Stimulated activated CD8-positive, alpha-beta memory T cell treated with anti-CD3 and anti-CD28 coated beads, Interleukin-12 subunit alpha, Interleukin-12 subunit beta, amount 100 ng/mL, for 1 hour (primary cell): ENCODE results near the gene SNED1.

Experiments used
- DNase-seq: peaks from one replicate; pipeline ENCODE4 v3.0.0-alpha.2; 2020; ENCODE audit warnings: low read depth

SNED1 gene

DNA sequence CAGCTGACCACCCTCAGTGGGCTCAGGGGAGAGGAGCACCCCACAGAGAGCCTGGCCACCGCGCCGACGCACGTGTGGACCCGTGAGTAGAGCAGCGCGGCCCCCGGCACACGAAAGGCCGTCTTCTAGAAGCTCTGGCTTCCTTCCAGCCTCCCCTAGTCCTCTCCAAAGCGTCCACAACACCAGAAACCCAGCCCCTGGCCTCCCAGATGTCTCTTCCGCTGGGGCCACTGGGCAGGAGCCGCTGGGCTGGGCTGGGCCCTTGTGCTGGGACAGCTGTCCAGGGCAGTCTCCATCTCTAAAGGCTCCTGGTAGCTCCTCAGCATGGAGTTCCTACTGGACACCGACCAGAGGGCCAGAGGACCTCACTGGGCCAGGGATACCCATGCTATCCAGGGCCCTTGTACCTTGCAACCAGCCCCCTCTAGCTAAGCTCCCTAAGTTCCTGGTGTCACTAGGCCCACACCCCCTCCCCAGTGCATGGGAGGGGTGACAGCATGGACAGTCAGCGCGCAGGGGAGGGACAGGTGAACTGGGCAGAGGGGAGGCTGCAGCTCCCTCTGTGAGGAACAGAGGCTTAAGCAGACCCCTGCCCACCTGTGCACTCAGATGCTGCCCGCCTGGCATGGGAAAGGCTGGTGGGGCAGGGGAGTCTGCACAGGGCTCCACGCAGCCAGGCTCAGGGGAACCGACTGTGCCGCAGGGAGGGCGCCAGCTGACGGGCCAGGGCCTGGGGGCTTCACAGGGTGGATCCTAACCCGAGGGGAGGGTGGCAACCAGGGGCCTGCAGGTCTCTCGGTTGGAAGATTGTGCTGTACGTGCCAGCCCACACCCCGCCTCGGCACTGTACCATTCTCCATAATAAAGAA lies 70.8 kb downstream of the SNED1 start:
- no peak for DNase-seq

GRCh38 chr2:241069821-241070281 lies 71.4 kb downstream of the SNED1 start:
- no peak for DNase-seq

DNA sequence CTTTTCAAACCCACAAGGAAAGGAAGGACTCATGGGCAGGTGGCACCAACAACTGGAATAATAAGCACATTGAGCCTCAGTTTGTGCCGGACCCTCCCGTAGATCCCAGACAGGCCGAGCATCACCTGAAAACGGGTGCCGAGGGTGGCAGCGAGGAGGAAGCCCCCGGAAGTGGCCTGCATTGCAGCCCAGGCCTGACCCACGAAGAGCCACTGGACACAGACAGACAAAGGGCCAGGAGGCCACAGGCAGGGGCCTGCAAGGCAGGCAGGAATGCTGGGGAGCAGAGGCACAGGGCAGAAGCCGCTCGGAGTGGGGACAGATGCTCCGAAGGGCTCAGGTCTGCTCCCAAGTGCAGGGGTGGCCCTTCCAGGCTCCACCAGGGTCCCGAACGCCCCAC lies 71.9 kb downstream of the SNED1 start:
- DNase-seq: no peak

- DNase-seq: no peak
Measured at GRCh38 chr2:241070811-241071676, 72.6 kb downstream of the SNED1 start.

DNA sequence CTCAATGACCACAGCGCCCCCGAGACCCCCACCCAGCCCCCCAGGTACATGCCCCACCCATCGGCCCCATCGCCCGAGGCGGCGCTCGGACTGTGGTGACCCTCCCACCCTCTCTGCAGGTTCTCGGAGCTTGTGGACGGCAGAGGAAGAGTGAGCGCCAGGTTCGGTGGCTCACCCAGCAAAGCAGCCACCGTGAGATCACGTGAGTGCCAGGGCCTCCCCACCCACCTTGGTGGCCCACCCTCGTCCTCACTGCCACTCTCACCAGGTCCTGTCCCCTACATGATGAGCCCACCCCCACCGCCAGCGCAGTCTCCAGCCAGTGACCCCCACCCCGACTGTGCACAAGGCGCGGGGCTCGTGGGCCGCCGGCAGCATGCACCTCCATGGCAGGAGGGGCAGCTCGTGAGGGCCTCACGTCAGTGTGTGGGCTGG lies 73.3 kb downstream of the SNED1 start:
- no peak for DNase-seq

DNA sequence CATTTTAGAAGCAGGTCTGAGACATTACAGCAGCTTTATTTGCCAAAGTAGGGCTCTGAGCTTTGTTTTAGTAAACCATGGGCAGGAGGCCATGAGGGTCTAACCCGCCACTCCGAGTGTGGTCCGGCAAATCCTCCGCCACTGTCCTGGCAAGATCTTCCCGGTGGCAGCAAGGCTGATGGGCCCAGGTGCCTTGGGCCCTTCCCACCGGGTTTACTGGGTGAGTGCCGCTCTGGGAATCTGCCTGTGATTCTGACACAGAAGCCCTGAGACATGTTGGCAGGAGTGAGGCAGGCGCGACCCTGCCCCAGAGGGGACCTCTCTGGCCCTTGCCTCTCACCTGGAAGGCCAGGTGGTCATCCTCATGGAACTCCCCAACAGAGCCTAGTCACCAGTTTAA lies 73.7 kb downstream of the SNED1 start:
- no peak for DNase-seq

DNA sequence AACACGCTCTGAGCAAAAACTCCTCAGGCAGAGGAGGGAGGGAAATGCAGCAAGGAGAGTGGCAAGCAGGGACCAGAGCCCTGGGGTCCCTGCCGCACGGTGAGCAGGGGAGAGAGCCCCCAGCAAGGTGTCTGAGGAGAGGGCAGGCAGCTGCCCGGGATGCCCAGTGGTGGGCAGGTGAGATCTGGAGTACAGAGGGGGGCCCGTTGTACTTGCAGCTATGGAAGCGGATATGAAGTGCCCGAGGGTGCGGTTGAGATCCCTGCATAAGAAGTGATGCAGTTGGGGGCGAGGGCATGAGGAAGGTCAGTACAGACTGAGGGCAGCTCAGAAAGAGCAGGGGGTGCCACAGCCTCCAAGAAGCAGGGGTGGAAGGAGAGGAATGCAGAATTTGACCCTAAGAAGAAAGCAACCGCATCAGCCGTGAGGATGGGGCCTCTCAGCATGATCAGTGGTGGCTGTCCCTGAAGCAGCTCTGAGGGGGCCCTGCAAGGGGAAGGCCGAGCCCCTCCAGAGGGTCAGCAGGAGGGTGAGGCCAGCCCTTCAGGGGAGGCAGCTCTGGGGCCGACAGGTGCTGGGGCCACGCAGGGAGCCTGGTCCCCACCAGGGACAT lies 74.2 kb downstream of the SNED1 start:
- DNase-seq: no peak

- DNase-seq: no peak
Measured at GRCh38 chr2:241073166-241074064, 75.0 kb downstream of the SNED1 start.

DNA sequence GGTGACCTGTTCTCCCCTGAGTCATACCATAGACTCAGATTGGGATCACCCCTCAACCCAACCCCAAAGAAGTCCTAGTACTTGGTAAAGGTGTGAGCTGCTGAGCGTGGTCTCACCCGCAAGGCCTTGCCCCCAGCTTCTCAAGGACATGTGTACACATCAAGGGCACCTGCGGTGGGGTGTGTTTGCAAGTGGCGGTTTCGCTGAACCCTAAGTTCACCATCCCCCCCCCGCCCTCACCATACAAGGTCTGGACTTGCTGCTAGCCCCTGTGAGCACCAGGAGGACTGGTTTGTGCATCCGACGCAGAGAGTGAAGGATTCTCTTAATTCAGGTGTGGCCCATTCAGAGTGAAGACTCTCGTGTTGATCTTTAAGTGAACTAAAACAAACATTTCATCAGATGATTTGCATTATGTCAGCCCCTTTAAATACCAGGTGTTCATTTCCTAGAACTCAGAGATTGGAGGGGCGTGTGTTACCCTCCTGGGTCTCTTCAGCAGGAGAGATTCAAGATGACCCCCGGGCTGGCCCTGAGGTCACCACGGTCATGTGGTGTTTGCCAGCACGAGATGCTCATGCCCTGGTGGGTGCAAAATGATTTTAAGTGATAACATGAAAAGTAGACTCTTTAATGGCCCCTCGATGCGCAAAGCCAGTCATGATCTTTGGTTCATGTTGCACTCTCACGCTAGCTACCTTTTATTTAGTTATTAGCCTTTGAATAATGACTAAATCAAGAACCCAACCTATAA lies 75.8 kb downstream of the SNED1 start:
- no peak for DNase-seq

GRCh38 chr2:241074901-241075540 lies 76.6 kb downstream of the SNED1 start:
- no peak for DNase-seq

- DNase-seq: no peak
Measured at GRCh38 chr2:241080405-241081189, 82.2 kb downstream of the SNED1 start.

DNA sequence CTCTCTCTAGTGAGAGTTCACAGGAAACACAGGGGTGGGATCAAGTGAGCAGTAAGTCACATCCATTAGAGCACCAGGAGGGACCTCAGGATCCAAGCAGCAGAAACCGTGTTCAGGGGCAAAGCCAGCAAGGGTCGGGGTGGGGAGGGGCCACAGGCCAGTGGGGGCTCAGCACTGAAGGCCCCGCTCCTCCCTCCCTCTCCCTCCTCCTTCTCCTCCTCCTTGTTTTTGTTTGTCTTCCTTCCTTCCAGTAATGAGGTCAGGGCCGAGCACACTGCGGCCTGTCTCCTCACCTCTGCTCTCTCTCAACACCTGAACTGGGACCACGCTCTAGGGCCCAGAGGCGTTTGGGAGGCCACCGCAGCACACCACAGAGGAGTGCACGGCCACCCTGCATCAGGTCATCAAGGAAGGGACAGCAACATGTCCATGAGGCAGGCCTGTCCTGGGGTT lies 82.8 kb downstream of the SNED1 start:
- no peak for DNase-seq

DNA sequence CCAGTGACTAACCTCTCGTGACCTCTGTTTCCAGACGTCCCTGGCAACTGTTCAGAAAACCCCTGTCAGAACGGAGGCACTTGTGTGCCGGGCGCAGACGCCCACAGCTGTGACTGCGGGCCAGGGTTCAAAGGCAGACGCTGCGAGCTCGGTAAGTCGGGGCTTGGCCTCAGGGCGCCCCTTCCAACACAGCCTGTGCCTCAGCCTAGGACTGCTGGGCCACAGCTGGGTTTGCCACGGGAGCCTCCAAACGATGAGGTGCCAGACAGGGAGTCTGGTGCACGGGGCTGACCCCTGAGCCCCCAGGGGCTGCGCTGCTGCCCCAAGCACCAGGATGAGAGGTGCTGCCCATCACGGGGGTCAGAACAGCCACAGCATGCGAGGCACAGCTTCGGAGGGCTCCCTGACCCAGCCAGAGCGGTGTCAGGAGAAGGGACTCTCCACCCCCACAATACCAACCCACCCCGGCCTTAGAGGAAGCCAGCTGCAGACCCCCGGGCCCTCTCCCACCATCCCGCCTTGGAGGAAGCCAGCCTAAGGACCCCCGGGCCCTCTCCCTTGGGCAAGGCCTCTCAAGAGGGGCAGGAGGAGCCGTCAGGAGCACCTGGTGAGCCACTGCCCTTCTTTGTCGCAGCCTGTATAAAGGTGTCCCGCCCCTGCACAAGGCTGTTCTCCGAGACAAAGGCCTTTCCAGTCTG lies 83.4 kb downstream of the SNED1 start:
- no peak for DNase-seq

DNA sequence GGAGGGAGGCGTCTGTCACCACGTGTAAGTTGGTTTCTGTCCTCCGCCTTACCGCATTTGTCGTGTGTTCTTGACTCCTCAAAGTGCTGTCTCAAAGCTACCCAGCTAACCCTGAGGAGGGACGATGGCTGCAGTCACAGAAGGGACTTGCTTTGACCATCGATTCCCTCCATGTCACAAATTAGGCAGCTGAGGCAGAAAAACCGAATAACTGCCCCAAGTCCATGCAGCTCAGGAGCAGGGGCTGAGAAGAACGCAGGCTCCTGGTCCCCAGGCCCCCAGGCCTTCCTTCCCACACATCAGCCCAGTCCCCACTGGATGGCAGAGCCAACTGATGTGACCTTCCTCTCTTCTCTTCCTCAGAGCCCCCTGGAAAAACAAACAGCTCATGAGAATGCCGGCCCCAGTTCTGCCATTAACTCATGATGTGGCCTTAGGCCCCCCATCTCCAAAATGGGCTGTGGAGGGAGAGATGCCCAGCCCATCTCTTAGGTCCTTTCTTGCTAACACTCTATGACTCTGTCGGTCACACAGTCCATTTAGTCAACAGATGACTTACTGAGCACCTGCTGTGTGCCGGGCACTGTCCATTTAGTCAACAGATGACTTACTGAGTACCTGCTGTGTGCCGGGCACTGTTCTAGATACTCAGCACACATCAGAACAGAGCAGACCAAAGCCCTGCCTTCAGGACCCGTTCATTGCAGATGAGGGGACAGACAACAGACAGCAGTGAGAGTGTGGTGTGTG lies 84.1 kb downstream of the SNED1 start:
- no peak for DNase-seq

DNA sequence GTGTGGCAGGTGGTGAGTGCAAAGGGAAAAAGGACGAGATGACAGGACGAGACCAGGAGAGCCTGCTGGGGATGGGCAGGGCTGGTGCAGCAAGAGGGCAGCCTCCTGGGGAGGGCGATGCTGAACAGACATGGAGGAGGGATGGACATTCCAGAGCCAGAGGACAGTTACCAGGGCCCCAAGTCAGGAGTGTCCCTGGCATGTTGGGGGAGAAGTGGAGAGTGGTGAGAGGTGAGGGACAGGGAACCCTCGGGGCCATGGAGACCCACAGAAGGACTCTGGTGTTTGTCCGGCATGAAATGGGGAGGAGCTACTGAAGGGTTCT lies 84.6 kb downstream of the SNED1 start:
- no peak for DNase-seq

- DNase-seq: no peak
Measured at GRCh38 chr2:241084856-241085444, 86.5 kb downstream of the SNED1 start.

DNA sequence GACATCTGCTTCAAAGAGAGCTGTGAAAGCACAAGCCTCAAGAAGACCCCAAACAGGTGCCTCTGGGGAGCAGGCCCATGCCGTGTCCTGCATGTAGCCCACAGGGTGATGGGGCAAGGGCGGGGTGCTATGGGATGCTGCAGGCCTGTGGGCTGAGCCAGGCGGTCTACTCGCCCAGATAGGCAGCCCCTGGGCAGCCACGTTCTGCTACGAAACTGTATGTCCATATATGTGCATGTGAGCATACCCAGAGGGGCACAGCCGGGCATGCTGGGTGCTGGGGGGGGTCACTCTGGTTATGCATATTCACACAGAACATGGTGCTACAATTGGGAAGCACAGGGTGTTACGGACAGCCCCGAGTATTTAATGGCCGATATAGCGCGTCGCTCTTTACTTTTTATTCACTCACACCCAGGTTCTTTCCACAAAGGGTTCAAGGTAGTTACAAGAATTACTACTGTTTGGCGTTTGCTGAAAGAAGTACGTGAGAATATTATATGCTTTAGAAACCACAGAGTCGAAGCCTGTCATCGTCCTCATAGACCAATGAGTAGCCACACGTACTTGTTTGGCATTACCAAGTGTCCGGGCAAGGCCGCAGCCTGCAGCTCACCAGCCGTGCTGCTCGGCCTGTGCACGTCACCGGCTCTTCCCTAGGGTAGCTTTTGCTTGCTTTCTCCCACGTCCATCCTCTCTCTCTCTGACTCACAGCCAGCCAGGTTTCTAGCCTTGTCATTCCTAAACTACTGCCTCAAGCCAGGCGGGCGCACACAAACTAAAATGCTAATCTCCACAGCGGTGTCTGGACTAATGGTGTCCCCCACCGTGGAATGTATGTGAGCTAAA lies 89.2 kb downstream of the SNED1 start:
- DNase-seq: no peak
